DMS114 treated with DMSO at 0.1 percent for 48 hours (cell line): ENCODE results near the gene CD164L2.
"Not testable (repeated sequence)": the region's sequence is repeated elsewhere in the genome, so short reads cannot be mapped to it uniquely, and the experiment has no call there.

Experiments used
- DNase-seq: peaks from one replicate; lab custom pipeline; 2025; ENCODE audit not compliant: unreplicated experiment; lab: John Stamatoyannopoulos, UW

The CD164L2 gene

GRCh38 chr1:27383039-27383605 is at the start of gene CD164L2:
CD164L2 (minus strand) TSS chr1:27383333; CDS start chr1:27383239, 94 bp downstream.
- no peak for DNase-seq

GRCh38 chr1:27432725-27433124 is 49.6 kb upstream of the CD164L2 start:
- not testable (repeated sequence) for DNase-seq

- no peak for DNase-seq
Observed at GRCh38 chr1:27431601-27431940, 48.4 kb upstream of the CD164L2 start.

GRCh38 chr1:27430903-27431600 is 47.9 kb upstream of the CD164L2 start:
- no peak for DNase-seq

GRCh38 chr1:27429029-27429425 is 45.9 kb upstream of the CD164L2 start:
- no peak for DNase-seq

GRCh38 chr1:27428316-27429028 is 45.3 kb upstream of the CD164L2 start:
- no peak for DNase-seq

- DNase-seq, result no peak
Observed at GRCh38 chr1:27427816-27428315, 44.7 kb upstream of the CD164L2 start.

GRCh38 chr1:27427329-27427728 is 44.2 kb upstream of the CD164L2 start:
- no peak for DNase-seq

- no peak for DNase-seq
Observed at GRCh38 chr1:27423709-27424108, 40.6 kb upstream of the CD164L2 start.

GRCh38 chr1:27418326-27419185 is 35.4 kb upstream of the CD164L2 start:
- no peak for DNase-seq

GRCh38 chr1:27417713-27418112 is 34.6 kb upstream of the CD164L2 start:
- DNase-seq, result no peak

GRCh38 chr1:27416387-27417111 is 33.4 kb upstream of the CD164L2 start:
- DNase-seq, result peak; percentile 31

GRCh38 chr1:27414091-27414490 is 31.0 kb upstream of the CD164L2 start:
- no peak for DNase-seq

- DNase-seq, result no peak
Observed at GRCh38 chr1:27413004-27413403, 29.9 kb upstream of the CD164L2 start.

GRCh38 chr1:27412502-27412901 is 29.4 kb upstream of the CD164L2 start:
- DNase-seq, result no peak

GRCh38 chr1:27410709-27411108 is 27.6 kb upstream of the CD164L2 start:
- DNase-seq, result no peak

- DNase-seq, result no peak
Observed at GRCh38 chr1:27409669-27410068, 26.5 kb upstream of the CD164L2 start.

- DNase-seq, result no peak
Observed at GRCh38 chr1:27408151-27408550, 25.0 kb upstream of the CD164L2 start.

GRCh38 chr1:27406791-27407190 is 23.7 kb upstream of the CD164L2 start:
- DNase-seq, result not testable (repeated sequence)

GRCh38 chr1:27406362-27406680 is 23.2 kb upstream of the CD164L2 start:
- DNase-seq, result no peak
